Left renal pelvis (tissue), 4 donors: ENCODE results near the gene EPB41L2. TPM values are rescaled to one million over a fixed set of nuclear protein-coding genes. Genes with fewer than 3 reads are reported as not detected.

ENCODE experiments used
- DNase-seq, 4 donors: peaks; one replicate each; pipeline ENCODE4 v3.0.0-alpha.2; 2013; ENCODE audit warnings: low read depth in 4 of 4, low spot score in 3 of 4
- polyA plus RNA-seq, 4 donors: library from polyadenylated mRNA; unstranded; fragments of 120-200 nt; gene quantifications; one replicate each; pipeline ENCODE4 v1.2.1, GENCODE V29; 2013; ENCODE audit not compliant: insufficient read length in 4 of 4

Gene EPB41L2
- polyA plus RNA-seq, 4 donors: 147 to 448 (median 175) TPM

DNA sequence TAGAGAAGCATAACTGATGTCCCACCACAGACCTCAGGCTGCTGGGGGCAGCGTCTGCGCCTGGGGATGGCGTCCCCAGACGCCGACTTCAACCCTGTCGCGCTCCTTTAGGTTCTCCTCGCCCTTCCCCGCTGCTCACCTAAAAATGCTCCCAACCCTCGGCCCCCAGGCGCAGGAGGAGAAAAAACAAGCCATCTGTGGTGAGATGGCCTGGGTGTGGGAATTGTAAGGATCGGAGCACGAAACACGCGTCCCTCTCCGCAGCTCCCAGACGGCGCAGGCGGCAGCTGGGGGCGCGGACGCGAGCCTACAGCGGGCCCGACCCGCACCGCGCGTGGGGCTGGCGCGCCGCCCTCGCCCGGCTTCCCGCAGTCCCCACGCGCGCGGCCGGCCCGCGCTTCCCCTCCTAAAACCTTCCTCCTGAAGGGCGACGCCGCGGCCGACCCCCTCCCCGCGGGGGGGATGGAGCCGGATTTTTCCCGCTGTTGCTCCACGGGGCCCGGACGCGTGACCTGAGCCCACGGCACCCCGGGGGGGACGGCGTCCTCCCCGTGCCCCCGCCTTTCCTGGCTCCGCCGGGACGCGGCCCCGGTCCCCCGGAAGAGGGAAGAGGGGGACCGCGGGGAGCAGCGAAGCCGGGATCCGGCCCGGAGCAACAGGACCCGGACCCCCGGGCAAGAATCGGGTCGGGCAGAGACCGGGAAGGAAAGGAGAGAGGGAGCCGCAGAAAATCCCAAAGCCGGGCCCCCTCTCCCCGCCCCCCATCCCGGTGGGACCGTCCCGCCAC is 611 bp downstream of the EPB41L2 start:
- DNase-seq: no peak

DNA sequence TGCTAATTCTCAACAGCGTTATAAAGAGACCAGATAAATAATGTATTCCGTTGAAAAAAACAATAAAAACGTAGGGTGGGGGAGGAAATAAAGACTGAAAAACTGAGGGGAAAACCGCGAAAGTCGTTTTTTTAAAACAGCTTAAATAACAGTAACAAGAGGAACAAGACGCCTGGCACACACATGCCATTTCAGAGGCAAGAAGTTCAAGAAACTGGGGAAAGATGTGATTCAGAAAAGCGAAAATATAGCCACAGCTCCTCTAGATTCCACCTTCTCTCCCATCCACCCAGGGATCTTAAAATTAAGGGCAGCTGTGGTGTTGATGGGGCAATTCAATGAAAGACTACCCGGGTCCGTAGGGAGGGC is 1.3 kb downstream of the EPB41L2 start:
- DNase-seq: no peak

- no peak for DNase-seq
These were observed 1.8 kb downstream of the EPB41L2 start for GRCh38 chr6:131061041-131061750.

DNA sequence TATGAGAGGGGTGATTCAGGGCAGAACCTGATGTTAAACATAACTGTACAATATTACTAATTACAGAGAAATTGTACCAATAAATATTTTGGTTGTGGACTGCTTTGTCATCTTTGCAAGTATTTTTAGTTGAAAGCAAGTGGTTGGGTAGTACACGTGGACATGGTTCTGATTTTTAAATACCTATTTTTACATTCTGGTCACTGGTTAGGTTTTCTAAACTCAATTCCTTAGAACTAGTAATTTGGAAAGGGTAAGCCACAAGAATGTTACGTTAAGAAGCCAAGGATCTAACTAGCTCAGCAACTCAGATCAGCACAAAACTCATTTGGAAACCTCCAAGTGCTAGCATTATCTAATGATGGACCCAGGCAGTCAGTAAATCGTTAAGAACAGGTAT is 2.7 kb downstream of the EPB41L2 start:
- DNase-seq: no peak

DNA sequence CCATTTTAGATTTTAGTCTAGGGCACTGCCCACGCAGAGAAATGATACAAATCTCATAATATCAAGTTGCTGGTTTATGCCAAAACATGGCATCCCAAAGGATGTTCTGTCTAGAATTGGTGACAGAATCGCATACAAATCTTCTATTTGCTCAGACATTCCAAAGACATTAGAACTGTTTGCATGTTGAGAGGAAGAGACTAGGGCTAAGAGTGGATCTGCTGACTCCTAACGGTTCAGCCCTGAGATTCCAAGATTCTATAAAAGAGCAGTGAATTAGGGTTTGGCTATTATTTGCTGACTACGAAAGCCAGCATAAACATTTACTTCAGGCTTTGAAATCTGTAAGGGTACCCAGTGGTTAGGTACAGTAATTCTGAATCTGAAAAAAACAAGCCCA is 3.6 kb downstream of the EPB41L2 start:
- no peak for DNase-seq

GRCh38 chr6:131058236-131058635 is 4.8 kb downstream of the EPB41L2 start:
- no peak for DNase-seq

- DNase-seq: no peak
These were observed 8.4 kb downstream of the EPB41L2 start for GRCh38 chr6:131054392-131055250.

- DNase-seq: no peak
These were observed 9.4 kb downstream of the EPB41L2 start for GRCh38 chr6:131053546-131054240.

DNA sequence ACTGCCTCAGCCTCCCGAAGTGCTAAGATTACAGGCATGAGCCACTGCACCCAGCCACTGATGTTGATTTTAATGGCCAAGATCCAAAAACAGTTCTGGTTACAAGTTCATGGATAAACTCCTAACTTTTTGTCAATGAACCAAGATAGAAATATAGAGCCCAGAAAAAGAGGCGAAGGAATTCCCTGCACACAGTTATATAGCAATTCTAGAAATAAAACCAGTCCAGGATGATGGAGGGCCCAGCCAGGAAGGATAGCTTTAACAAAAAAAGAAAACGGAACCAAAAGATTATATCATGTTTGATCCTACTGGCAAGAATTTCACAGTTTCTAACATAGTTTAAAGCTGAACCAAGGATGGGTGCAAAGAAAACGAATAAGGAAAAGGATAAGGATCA is 10.9 kb downstream of the EPB41L2 start:
- DNase-seq: no peak

GRCh38 chr6:131051341-131051740 is 11.7 kb downstream of the EPB41L2 start:
- no peak for DNase-seq

DNA sequence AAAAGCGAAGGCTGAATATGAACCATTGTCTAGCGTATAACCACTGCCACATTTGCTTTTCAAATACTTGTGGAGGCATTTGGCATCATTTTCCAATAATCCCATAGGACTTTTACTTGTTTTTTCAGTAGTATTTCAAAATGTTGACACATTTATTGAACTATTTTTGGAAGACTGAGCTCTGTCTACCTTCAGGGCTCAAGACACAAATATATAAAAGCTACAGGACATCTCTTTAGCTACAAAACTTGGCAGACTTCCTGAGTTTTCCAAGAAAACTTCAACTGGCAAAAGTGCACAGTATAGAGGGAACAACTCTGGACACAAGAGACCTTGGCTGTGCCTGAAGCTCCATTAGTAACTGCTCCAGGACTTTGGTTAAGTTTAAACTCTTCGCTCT is 13.4 kb downstream of the EPB41L2 start:
- no peak for DNase-seq

DNA sequence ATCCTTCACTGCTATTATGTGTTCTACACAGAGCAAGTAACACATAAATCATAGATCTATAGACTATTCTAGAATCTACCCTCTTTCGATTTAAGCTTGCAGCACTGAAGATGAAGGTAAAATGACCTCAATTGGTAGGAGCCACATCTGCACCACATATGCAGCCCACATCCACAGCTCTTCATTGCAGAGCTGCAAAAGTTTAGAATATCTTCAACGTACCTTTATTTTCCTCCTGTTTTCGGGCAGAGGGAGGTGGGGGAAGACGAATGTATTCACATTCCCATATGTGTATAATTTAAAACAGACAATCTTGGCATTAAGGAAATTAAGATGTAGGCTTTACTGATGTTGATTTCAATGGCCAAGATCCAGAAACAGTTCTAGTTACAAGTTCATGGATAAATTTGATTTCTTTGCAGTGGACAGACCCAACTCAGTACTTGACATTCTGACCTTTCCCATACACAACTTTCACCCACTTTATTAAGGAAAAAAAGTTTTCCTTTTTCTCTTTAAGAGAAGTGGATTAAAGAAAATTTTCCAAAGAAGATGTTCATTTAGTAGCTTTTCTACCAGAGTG is 14.0 kb downstream of the EPB41L2 start:
- no peak for DNase-seq

DNA sequence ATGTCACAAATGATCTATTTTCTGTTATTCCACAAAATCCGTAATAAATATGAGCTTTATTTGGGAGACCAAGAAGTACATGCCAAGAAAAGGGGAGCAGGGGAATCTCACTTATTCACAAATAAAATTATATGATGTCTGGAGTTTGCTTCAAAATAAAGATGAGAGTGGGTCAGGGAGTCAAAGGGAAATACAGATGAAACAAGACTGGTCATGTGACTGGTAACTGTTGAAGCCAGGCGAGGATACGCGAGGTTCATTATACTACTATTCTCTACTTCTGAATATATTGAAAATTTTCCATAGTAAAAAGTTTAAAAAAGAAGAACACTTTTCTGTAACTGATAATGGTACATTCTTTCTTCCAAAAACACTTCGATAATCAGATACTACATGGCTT is 14.6 kb downstream of the EPB41L2 start:
- DNase-seq: no peak

DNA sequence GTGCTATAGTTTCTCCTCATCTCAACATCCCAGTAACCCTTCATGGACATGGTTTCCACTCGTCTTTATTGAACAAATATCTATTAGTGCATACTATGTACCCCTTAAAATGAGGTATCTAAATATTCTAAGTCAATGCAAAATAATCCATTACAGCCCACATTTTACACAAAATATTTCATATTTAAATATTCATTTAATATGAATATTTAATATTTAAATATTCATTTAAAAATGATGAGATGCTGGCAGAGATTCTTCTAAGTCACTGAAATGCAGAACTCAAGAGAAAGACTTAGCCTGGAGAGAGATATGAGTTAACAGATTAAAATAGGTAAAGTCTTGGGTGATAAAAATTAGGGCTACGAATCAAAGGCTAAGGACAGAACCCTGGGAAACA is 17.9 kb downstream of the EPB41L2 start:
- DNase-seq: no peak

DNA sequence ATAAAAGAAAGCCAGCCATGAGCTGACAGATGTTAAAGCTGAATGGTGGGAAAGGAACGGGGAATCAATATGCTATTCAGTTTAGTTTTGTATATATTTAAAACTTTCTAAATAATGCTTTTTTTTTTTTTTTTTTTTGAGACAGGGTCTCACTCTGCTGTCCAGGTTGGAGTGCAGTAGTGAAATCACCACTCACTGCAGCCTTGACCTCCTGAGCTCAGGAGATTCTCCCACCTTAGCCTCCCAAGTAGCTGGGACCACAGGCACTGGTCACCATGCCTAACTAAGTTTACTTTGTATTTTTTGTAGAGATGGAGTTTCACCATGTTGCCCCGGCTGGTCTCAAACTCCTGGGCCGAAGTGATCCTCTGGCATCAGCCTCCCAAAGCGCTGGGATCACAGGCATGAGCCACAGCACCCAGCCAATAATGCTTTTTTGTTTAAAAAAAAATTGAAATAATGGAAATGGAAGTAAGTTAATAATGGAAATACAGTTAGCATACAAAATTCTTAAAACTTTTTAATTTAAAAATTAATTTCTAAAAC is 19.1 kb downstream of the EPB41L2 start:
- no peak for DNase-seq

GRCh38 chr6:131042664-131043063 is 20.4 kb downstream of the EPB41L2 start:
- DNase-seq: no peak

- no peak for DNase-seq
These were observed 21.2 kb downstream of the EPB41L2 start for GRCh38 chr6:131041814-131042213.

GRCh38 chr6:131040866-131041265 is 22.2 kb downstream of the EPB41L2 start:
- DNase-seq: no peak

DNA sequence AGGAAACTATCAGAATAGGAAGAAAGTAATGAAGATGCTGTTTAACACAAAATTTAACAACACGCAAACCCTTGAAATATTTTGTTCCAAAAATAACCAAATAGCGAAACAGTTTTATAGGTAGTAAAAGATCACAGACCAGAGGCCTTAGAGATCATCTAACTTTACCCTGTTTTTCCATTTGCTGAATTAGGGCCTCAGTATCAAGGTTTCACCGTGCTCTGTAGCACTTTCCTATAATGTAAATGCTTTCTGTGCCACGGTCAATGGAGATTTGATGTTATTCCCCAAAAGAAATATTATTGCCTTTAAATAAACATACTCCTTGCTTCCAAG is 23.7 kb downstream of the EPB41L2 start:
- DNase-seq: no peak

- no peak for DNase-seq
These were observed 24.3 kb downstream of the EPB41L2 start for GRCh38 chr6:131038597-131039344.
